CD4-positive, alpha-beta T cell (primary cell): ENCODE data around the gene DNAJC11. TPM values are rescaled to one million over a fixed set of nuclear protein-coding genes. Genes with fewer than 3 reads are reported as not detected.

Source experiments
- ATAC-seq: fragments of 200-7000 bp; cut with Tn5 transposase; one replicate; pipeline ENCODE4 v1.10.0; 2022; ENCODE audit warnings: mild to moderate bottlenecking; ENCODE audit not compliant: poor library complexity
- CTCF ChIA-PET: fragments of 350-600 bp; sonication (Branson Sonifier 250); formaldehyde crosslinking; loops from one replicate; lab custom pipeline; 2021; ENCODE audit warnings: antibody characterized with exemption, inconsistent platforms; lab: Charles Lee
- POLR2A ChIA-PET: fragments of 350-600 bp; sonication (Branson Sonifier 250); formaldehyde crosslinking; loops from one replicate; lab custom pipeline; 2021; ENCODE audit warnings: antibody characterized with exemption, inconsistent platforms; lab: Charles Lee
- DNase-seq, 14 experiments: peaks; one replicate each; pipeline ENCODE4 v3.0.0-alpha.2; 2013 to 2020; ENCODE audit warnings: mixed read lengths in 2 of 14
- H3K27ac ChIP-seq, 2 donors: one replicate each; pipeline versions ENCODE4 v1.5.1 to v1.7.0; 2013; ENCODE audit warnings: low read length in 2 of 2, low read depth in 1 of 2, mild to moderate bottlenecking in 1 of 2
- H3K27me3 ChIP-seq, 2 experiments: 1 replicate in 1 of 2; 2 replicates in 1 of 2; pipeline versions ENCODE4 v1.6.1 to v1.7.0; 2013; ENCODE audit warnings: low read length in 2 of 2, control low read depth in 1 of 2, mild to moderate bottlenecking in 1 of 2, moderate library complexity in 1 of 2; ENCODE audit not compliant: insufficient read depth in 2 of 2, control insufficient read depth in 1 of 2
- H3K36me3 ChIP-seq: one replicate; pipeline ENCODE4 v1.6.1; 2013; ENCODE audit warnings: low read length, control low read depth; ENCODE audit not compliant: insufficient read depth
- H3K4me1 ChIP-seq: one replicate; pipeline ENCODE4 v1.6.1; 2013; ENCODE audit warnings: low read length, control low read depth; ENCODE audit not compliant: insufficient read depth
- H3K4me3 ChIP-seq: one replicate; pipeline ENCODE4 v1.5.1; 2013; ENCODE audit warnings: mild to moderate bottlenecking, low read length, moderate library complexity
- H3K9me3 ChIP-seq, 2 experiments: 1 replicate in 1 of 2; 2 replicates in 1 of 2; pipeline versions ENCODE4 v1.6.1 to v1.7.0; 2013; ENCODE audit warnings: low read length in 2 of 2, mild to moderate bottlenecking in 2 of 2, control low read depth in 1 of 2, moderate library complexity in 1 of 2; ENCODE audit not compliant: control insufficient read depth in 1 of 2, insufficient read depth in 1 of 2
- H3K27ac Mint-ChIP-seq: one replicate; pipeline ENCODE4 v1.8.0; 2020; ENCODE audit warnings: mixed read lengths
- H3K27me3 Mint-ChIP-seq: one replicate; pipeline ENCODE4 v1.8.0; 2021; ENCODE audit warnings: mixed read lengths
- H3K36me3 Mint-ChIP-seq: one replicate; pipeline ENCODE4 v1.8.0; 2021; ENCODE audit warnings: low read depth, mixed read lengths
- H3K4me1 Mint-ChIP-seq: one replicate; pipeline ENCODE4 v1.8.0; 2021; ENCODE audit warnings: low read depth, mixed read lengths
- H3K4me3 Mint-ChIP-seq: one replicate; pipeline ENCODE4 v1.8.0; 2020; ENCODE audit warnings: mild to moderate bottlenecking, mixed read lengths
- H3K9me3 Mint-ChIP-seq: one replicate; pipeline ENCODE4 v1.8.0; 2020; ENCODE audit warnings: mixed read lengths
- intact Hi-C, 2 experiments: fragments of 100-400 bp; cut with DNase I in 1 of 2; cut with micrococcal nuclease in 1 of 2; formaldehyde crosslinking; loops; one replicate each; pipeline versions ENCODE4 v1.15.1 to v1.9.0; 2023 to 2025; cut with DNase I, micrococcal nuclease
- polyA plus RNA-seq, 2 donors: library from polyadenylated mRNA; unstranded; fragments of 120-200 nt; gene quantifications; one replicate each; pipeline ENCODE4 v1.2.1, GENCODE V29; 2013
- total RNA-seq, 174 experiments: library from RNA in 2 of 174; stranded (reverse) in 2 of 174; gene quantifications; one replicate each; pipeline ENCODE4 v1.2.3 and lab custom pipeline; 2021 to 2026
- TF ChIP-seq, protein P1 (sequence below): fragments of 200-600 bp; IDR thresholded peaks from one replicate; pipeline ENCODE4 v1.8.0; 2022; ENCODE audit warnings: antibody characterized with exemption, mild to moderate bottlenecking

Gene DNAJC11, protein sequence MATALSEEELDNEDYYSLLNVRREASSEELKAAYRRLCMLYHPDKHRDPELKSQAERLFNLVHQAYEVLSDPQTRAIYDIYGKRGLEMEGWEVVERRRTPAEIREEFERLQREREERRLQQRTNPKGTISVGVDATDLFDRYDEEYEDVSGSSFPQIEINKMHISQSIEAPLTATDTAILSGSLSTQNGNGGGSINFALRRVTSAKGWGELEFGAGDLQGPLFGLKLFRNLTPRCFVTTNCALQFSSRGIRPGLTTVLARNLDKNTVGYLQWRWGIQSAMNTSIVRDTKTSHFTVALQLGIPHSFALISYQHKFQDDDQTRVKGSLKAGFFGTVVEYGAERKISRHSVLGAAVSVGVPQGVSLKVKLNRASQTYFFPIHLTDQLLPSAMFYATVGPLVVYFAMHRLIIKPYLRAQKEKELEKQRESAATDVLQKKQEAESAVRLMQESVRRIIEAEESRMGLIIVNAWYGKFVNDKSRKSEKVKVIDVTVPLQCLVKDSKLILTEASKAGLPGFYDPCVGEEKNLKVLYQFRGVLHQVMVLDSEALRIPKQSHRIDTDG
- total RNA-seq (10 to 100 TPM; 20.6 to 24.0 TPM), total RNA-seq (lab: John Stamatoyannopoulos, UW) (24.3 to 161 (median 67.4) reads per million in 172 experiments)
- polyA plus RNA-seq (2013, experiment 1 of 2): 21.5 TPM
- 30.8 TPM for polyA plus RNA-seq (2013, experiment 2 of 2)

DNA sequence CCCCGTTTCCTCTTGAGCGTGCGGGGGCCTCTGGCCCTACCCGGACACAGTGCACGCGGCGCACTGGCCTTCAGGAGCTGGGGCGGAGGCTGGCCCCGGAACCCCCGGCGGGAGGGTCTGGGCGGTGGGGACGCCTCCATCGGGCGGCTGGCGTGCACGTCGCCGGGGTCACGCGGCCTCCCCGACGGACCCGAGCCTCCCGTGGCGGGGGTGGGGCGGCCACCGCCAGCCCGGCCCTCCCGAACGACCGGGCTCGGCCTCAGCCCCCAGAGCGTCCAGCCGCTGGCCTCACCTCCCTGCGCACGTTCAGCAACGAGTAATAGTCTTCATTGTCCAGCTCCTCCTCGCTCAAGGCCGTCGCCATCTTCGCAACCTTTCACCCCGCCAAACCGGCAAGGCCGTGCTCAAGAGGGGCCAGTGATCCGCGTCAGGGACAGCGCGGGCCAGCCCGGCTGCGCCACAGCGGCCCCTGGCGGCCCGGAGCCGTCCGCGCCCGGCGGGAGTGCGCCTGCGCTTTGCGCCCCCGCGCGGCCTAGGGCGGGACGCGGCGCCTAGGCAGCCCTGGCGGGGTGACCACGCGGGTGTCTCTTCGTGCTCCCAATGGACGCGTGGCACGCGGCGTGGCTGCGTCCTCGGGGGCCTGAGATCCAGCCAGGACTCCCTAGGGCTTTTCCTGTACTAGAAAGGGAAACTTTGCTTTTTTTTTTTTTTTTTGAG, at the start of gene DNAJC11:
TSS of gene DNAJC11 (minus strand) at position 380 of the 717 bp plus-strand sequence. CDS start at position 364, 16 bp downstream.
- POLR2A ChIA-PET: interaction anchor here (0.6 to 2.1 kb wide), 4 partner anchors 42 to 123 kb away, joined by 3 to 8 read pairs (median 5); partner anchors contain the start of gene CAMTA1
- Mint-ChIP-seq H3K27me3 (no peaks in the 10 kb centered on the region), H3K27ac (peak within 1 kb of the TSS; percentile 76), H3K36me3 (no peaks in the 10 kb centered on the region), H3K4me3 (peak within 1 kb of the TSS; percentile 96), H3K9me3 (no peaks in the 10 kb centered on the region), H3K4me1 (peaks cover 43% of the 10 kb centered on the region)
- Histone ChIP-seq H3K4me1 (peaks cover 18% of the 10 kb centered on the region), H3K27ac (peak within 1 kb of the TSS in 1 of 2 donors; percentile 60), H3K27me3 (no peaks in the 10 kb centered on the region), H3K36me3 (no peaks in the 10 kb centered on the region), H3K4me3 (peak within 1 kb of the TSS; percentile 86), H3K9me3 (no peaks in the 10 kb centered on the region)
- peak; percentile 98 for ATAC-seq
- CTCF ChIA-PET: interaction anchor here (0.6 to 1.3 kb wide), 10 partner anchors 8 to 263 kb away, joined by 3 to 6 read pairs (median 4); partner anchors contain the start of genes CAMTA1 and NOL9
- peak; percentile 80 to 95 (median 88) for DNase-seq
- intact Hi-C loops: loop anchor here in 1 of 2 experiments (1.0 to 10.0 kb wide), 6 partner anchors 76 to 497 kb away; partner anchors contain the start of genes ICMT, NOL9 and RNF207
- TF ChIP-seq, protein P1, sequence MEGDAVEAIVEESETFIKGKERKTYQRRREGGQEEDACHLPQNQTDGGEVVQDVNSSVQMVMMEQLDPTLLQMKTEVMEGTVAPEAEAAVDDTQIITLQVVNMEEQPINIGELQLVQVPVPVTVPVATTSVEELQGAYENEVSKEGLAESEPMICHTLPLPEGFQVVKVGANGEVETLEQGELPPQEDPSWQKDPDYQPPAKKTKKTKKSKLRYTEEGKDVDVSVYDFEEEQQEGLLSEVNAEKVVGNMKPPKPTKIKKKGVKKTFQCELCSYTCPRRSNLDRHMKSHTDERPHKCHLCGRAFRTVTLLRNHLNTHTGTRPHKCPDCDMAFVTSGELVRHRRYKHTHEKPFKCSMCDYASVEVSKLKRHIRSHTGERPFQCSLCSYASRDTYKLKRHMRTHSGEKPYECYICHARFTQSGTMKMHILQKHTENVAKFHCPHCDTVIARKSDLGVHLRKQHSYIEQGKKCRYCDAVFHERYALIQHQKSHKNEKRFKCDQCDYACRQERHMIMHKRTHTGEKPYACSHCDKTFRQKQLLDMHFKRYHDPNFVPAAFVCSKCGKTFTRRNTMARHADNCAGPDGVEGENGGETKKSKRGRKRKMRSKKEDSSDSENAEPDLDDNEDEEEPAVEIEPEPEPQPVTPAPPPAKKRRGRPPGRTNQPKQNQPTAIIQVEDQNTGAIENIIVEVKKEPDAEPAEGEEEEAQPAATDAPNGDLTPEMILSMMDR: peak; percentile 55

DNA sequence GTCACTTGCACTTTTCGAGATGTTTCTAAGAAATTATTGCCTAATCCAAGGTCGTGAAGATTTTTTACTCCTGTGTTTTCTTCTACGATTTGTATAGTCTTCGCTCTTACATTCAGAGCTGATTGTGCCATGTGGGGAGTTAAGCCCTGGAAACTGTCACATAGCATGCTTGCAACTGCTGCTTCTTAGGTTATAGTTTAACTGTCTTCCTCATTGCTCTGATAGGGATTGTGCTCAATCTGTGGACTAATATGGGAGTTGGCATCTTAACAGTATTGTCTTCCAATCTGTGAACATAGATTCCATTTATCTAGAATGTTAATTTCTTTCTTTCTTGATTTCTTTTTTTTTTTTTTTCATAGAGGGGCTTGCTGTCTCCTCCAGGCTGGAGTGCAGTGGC, 48.9 kb upstream of the DNAJC11 start:
- Mint-ChIP-seq H3K27ac (no peak overlapping the region), H3K9me3 (no peaks in the 10 kb centered on the region), H3K4me3 (no peak overlapping the region), H3K27me3 (peaks cover 44% of the 10 kb centered on the region), H3K36me3 (no peaks in the 10 kb centered on the region), H3K4me1 (no peaks in the 10 kb centered on the region)
- CTCF ChIA-PET: no interaction called here
- no peak overlapping the region for H3K27ac ChIP-seq
- no peaks in the 10 kb centered on the region for H3K4me1 ChIP-seq
- DNase-seq (no peak), ATAC-seq (no peak)
- H3K36me3 ChIP-seq: no peaks in the 10 kb centered on the region
- TF ChIP-seq, protein P1: no peak
- intact Hi-C loops: no loop called here
- POLR2A ChIA-PET: no interaction called here
- H3K4me3 ChIP-seq: no peak overlapping the region
- H3K27me3 ChIP-seq: peaks cover 0 to 6% of the 10 kb centered on the region in 2 experiments
- no peaks in the 10 kb centered on the region for H3K9me3 ChIP-seq

DNA sequence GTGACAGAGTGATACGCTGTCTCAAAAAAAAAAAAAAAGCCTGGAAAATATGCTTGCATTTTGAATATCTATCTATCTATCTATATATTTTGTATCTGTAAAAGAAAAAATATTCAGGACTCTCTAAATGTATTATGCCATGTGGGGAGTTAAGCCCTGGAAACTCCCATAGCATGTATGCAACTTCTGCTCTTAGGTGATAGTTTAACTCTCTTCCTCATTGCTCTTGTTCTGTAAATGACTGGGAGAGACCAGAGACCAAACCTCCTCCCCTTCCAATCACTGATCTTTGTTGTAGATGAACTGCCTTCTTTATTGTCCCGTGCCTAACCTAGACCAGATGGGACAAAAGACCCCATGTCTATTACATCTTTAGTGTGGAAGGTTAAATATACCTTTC, 46.1 kb upstream of the DNAJC11 start:
- Mint-ChIP-seq H3K4me1 (peaks cover 5% of the 10 kb centered on the region), H3K27me3 (peaks cover 26% of the 10 kb centered on the region), H3K27ac (no peak overlapping the region), H3K9me3 (no peaks in the 10 kb centered on the region), H3K36me3 (no peaks in the 10 kb centered on the region), H3K4me3 (no peak overlapping the region)
- ChIA-PET POLR2A (no interaction called here), CTCF (no interaction called here)
- Histone ChIP-seq H3K9me3 (no peaks in the 10 kb centered on the region), H3K4me3 (no peak overlapping the region), H3K27me3 (peaks cover 0 to 6% of the 10 kb centered on the region in 2 experiments), H3K27ac (no peak overlapping the region), H3K4me1 (peaks cover 9% of the 10 kb centered on the region), H3K36me3 (no peaks in the 10 kb centered on the region)
- TF ChIP-seq, protein P1: no peak
- ATAC-seq: no peak
- DNase-seq: no peak
- intact Hi-C loops: no loop called here
